Testis (tissue), 3 donors: ENCODE results near the gene NUDCD3. TPM values are rescaled to one million over a fixed set of nuclear protein-coding genes. Genes with fewer than 3 reads are reported as not detected.

Experiments used
- DNase-seq: peaks from one replicate; pipeline ENCODE4 v3.0.0-alpha.2; 2019
- H3K27ac ChIP-seq, 2 donors: fragments of 200-600 bp; sonication (generic); one replicate each; pipeline ENCODE4 v1.5.1; 2019
- H3K27me3 ChIP-seq: fragments of 200-600 bp; sonication (generic); one replicate; pipeline ENCODE4 v1.5.1; 2019
- H3K36me3 ChIP-seq: fragments of 200-600 bp; sonication (generic); one replicate; pipeline ENCODE4 v1.5.1; 2017; ENCODE audit warnings: low read depth; ENCODE audit errors: missing control alignments
- H3K4me1 ChIP-seq: fragments of 200-600 bp; sonication (generic); one replicate; pipeline ENCODE4 v1.5.1; 2019
- H3K4me3 ChIP-seq, 2 donors: fragments of 200-600 bp; sonication (generic); one replicate each; pipeline ENCODE4 v1.5.1; 2017 to 2019
- H3K9me3 ChIP-seq: fragments of 200-600 bp; sonication (generic); one replicate; pipeline ENCODE4 v1.5.1; 2017
- POLR2A ChIP-seq: fragments of 450-650 bp; IDR thresholded peaks from one replicate; pipeline ENCODE4 v1.6.1; 2017; ENCODE audit warnings: antibody characterized with exemption, mild to moderate bottlenecking, moderate library complexity
- whole genome bisulfite sequencing, 2 donors: methylation state at CpG; one replicate each; pipeline ENCODE4 v1.1.5; 2018; 5-methylcytosine and 5-hydroxymethylcytosine counted together
- intact Hi-C: fragments of 100-400 bp; cut with DNase I; formaldehyde crosslinking; loops from one replicate; pipeline ENCODE4 v1.15.1; 2023; ENCODE audit warnings: low total_unique reads
- polyA plus RNA-seq: library from polyadenylated mRNA; stranded (reverse); fragments of 350-450 nt; fragmentation: Illumina TruSeq; extraction: RNeasy Lipid Tissue Mini Kit (QIAGEN cat#74804); gene quantifications from one replicate; pipeline ENCODE4 v1.2.3, GENCODE V29; 2014; ENCODE audit warnings: low read depth, low replicate concordance; ENCODE audit not compliant: insufficient read depth
- total RNA-seq, 2 donors: library from RNA; depleted of rRNA; stranded (reverse); fragments of >200 nt; gene quantifications; one replicate each; pipeline ENCODE4 v1.2.3, GENCODE V29; 2016
- TF ChIP-seq, protein P1 (sequence below), 3 experiments: fragments of 450-650 bp in 2 of 3; fragments of 200-600 bp in 1 of 3; sonication (generic) in 1 of 3; IDR thresholded peaks; one replicate each; pipeline ENCODE4 v1.5.1; 2016 to 2019; ENCODE audit warnings: antibody characterized with exemption in 3 of 3, mild to moderate bottlenecking in 2 of 3, moderate library complexity in 1 of 3

The NUDCD3 gene
- total and polyA plus RNA-seq, 3 donors from 2014 or later: 50.6 to 112 (median 54.6) TPM

DNA sequence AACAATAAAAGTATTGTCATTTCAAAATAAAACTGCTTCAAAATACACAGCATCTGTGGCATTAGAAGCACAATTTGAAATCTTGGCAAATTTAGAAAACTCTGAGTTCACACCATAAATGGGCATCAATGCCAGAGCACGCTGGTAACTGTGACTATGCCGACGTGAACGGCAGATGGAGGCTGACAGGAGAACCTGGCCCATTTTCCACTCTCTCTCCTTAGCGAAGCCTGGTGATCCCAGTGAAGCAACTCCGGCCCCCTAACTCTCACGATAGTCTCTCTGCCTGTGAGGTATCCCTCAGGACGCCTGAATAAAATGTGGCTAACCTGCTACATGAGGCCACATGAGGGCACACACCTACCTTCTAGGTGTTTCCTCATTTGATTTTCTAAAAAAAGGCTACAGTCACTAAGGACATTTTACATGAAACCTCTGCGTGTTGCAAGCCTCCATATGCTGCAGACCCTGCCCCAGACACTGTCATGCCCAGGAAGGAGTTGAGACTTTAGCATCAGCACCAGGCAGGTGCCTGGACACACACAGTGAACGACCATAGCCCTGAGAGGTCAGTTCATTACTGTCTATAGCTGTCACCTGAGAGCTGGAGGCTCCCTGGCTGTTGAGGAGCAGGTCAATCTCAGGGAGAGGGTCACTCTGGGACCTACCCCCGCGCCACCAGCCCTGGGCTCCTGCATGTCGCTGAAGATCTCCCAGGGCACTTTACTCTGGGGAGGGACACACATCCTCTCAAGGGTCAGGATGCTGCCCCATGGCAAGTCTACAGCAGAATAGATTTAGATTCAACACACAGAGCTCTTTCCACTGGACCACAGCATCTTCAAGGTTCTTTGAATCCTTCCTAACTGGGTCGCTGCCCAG is 102.1 kb downstream of the NUDCD3 start:
- TF ChIP-seq POLR2A: no peak
- TF ChIP-seq, protein P1, sequence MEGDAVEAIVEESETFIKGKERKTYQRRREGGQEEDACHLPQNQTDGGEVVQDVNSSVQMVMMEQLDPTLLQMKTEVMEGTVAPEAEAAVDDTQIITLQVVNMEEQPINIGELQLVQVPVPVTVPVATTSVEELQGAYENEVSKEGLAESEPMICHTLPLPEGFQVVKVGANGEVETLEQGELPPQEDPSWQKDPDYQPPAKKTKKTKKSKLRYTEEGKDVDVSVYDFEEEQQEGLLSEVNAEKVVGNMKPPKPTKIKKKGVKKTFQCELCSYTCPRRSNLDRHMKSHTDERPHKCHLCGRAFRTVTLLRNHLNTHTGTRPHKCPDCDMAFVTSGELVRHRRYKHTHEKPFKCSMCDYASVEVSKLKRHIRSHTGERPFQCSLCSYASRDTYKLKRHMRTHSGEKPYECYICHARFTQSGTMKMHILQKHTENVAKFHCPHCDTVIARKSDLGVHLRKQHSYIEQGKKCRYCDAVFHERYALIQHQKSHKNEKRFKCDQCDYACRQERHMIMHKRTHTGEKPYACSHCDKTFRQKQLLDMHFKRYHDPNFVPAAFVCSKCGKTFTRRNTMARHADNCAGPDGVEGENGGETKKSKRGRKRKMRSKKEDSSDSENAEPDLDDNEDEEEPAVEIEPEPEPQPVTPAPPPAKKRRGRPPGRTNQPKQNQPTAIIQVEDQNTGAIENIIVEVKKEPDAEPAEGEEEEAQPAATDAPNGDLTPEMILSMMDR (IDR thresholded peaks at IDR 0.05): no peak
- DNase-seq: peak; percentile 3
- H3K4me1 ChIP-seq: peaks cover 8% of the 10 kb centered on the region
- WGBS, 2 donors: 92 to 97% methylated on average over 13 to 14 of the region's 14 CpGs
- H3K4me3 ChIP-seq: no peak overlapping the region
- intact Hi-C loops: no loop called here
- no peaks in the 10 kb centered on the region for H3K27me3 ChIP-seq
- H3K27ac ChIP-seq: no peak overlapping the region
- no peaks in the 10 kb centered on the region for H3K36me3 ChIP-seq
- H3K9me3 ChIP-seq: no peaks in the 10 kb centered on the region

GRCh38 chr7:44387389-44387788 is 103.1 kb downstream of the NUDCD3 start:
- Histone ChIP-seq H3K4me3 (no peak overlapping the region), H3K27ac (no peak overlapping the region), H3K27me3 (no peaks in the 10 kb centered on the region), H3K9me3 (no peaks in the 10 kb centered on the region), H3K4me1 (peaks cover 12% of the 10 kb centered on the region), H3K36me3 (no peaks in the 10 kb centered on the region)
- intact Hi-C loops: no loop called here
- DNase-seq: peak; percentile 2
- TF ChIP-seq, protein P1 (IDR thresholded peaks at IDR 0.05): no peak
- TF ChIP-seq POLR2A: no peak
- 91 to 100% methylated on average over 1 to 2 of the region's 2 CpGs for WGBS, 2 donors

DNA sequence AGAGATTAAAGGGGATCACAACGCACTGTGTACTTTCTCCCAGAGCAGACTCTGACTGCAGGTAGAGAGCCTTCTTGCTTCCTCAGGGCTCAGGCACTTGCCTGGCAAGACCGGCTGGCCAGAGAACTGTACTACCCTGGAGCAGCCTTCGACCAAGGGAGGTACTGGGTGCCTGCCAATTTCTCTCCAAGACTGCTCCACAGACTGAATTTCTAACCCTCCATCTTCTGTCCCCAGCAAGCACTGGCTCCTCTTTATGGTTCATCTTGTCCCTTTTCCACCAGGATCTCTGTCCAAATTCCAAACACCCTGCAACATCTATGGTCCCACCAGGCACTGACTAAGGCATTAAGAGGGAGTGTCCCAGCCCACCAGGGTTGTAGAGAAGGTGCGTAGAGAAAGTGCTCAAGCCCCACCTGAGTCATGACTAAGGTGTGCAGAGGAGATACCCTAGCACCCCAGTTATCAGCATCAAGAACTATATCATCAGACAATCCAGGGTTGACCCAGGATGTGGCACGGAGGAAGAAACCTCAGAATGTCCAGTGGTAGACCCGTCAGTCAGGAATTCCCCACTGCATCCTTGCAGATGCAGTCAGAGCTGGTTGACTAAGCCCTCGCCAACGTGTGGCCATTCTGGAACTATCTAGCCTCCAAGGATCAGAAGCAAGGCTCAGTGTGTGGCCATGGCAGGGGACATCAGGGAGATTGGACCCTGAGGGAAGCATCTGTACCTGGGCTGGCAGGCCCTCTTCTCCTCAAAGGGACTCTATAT is 104.1 kb downstream of the NUDCD3 start:
- Histone ChIP-seq H3K4me1 (peaks cover 12% of the 10 kb centered on the region), H3K9me3 (no peaks in the 10 kb centered on the region), H3K4me3 (no peak overlapping the region), H3K36me3 (no peaks in the 10 kb centered on the region), H3K27me3 (no peaks in the 10 kb centered on the region), H3K27ac (no peak overlapping the region)
- peak; percentile 29 for DNase-seq
- intact Hi-C loops: no loop called here
- WGBS, 2 donors: 71 to 81% methylated on average over 8 of the region's 8 CpGs
- no peak for TF ChIP-seq POLR2A
- TF ChIP-seq, protein P1 (IDR thresholded peaks at IDR 0.05): no peak

DNA sequence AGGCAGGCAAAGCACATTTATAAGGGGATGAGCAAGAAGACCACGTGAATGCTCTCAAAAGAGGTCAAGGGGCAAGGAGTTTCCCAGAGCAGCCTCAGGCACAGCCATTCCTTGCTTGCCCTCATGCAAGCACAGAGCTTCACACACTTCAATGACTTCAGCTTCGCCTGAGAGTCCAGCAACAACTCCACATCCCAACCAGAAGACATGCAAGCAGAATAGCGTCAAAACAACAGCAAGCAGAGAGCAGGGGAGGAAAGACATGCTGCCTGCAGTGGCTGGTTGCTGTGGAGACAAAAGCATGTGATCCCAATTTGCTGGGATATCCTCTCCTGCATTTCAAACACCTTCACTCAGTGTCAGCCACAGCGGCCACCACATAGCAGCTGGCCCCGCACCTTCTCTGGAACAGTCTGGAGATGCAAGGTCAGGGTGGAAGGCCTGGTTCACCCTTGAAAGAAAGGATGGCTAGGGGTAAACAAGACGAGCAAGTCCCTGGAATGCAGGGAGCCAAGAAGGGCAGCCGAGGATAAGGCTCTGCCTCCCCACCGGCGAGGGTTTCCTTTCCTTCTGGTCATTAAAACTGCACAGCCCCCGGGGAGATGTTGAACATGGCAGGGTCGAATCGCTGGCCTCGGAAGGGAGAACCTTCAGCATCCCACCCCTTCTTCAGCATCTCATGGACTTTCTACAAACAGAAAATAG is 104.9 kb downstream of the NUDCD3 start:
- Histone ChIP-seq H3K4me1 (peaks cover 12% of the 10 kb centered on the region), H3K36me3 (no peaks in the 10 kb centered on the region), H3K9me3 (no peaks in the 10 kb centered on the region), H3K27me3 (no peaks in the 10 kb centered on the region), H3K27ac (no peak overlapping the region), H3K4me3 (no peak overlapping the region)
- TF ChIP-seq, protein P1 (IDR thresholded peaks at IDR 0.05): no peak
- TF ChIP-seq POLR2A: no peak
- 65 to 66% methylated on average over 9 to 13 of the region's 13 CpGs for WGBS, 2 donors
- intact Hi-C loops: no loop called here
- peak; percentile 11 for DNase-seq
